GM23338 (cell line): ENCODE measurements around the gene AZU1. TPM values are rescaled to one million over a fixed set of nuclear protein-coding genes. Genes with fewer than 3 reads are reported as not detected.
"Not testable (repeated sequence)": the region's sequence is repeated elsewhere in the genome, so short reads cannot be mapped to it uniquely, and the experiment has no call there.

Experiments used
- ATAC-seq: fragments of 200-7000 bp; cut with Tn5 transposase; 3 replicates; pipeline ENCODE4 v1.9.1; 2020
- DNase-seq: peaks from one replicate; pipeline ENCODE4 v3.0.0-alpha.2; 2015; ENCODE audit warnings: low spot score
- H2AFZ ChIP-seq: fragments of 200-600 bp; sonication (generic); 2 replicates; pipeline ENCODE4 v1.8.0; 2016; ENCODE audit warnings: antibody characterized with exemption, mild to moderate bottlenecking, moderate library complexity
- H3F3A ChIP-seq: fragments of 200-600 bp; sonication (generic); replicated peaks from 2 replicates; pipeline ENCODE4 v1.8.0; 2017; ENCODE audit warnings: antibody characterized with exemption, mixed run types, low read depth
- H3K27ac ChIP-seq: fragments of 200-600 bp; sonication (generic); 2 replicates; pipeline ENCODE4 v1.6.1; 2016; ENCODE audit warnings: low read depth
- H3K27me3 ChIP-seq: fragments of 200-600 bp; sonication (generic); 2 replicates; pipeline ENCODE4 v1.8.0; 2016; ENCODE audit warnings: mild to moderate bottlenecking, mixed run types, moderate library complexity; ENCODE audit not compliant: insufficient read depth
- H3K36me3 ChIP-seq: fragments of 200-600 bp; sonication (generic); 2 replicates; pipeline ENCODE4 v1.8.0; 2016; ENCODE audit warnings: mild to moderate bottlenecking; ENCODE audit not compliant: insufficient read depth
- H3K4me1 ChIP-seq: fragments of 200-600 bp; sonication (generic); 2 replicates; pipeline ENCODE4 v1.8.0; 2016; ENCODE audit warnings: mild to moderate bottlenecking, moderate library complexity; ENCODE audit not compliant: insufficient read depth
- H3K4me2 ChIP-seq: fragments of 200-600 bp; sonication (generic); 2 replicates; pipeline ENCODE4 v1.7.1; 2017; ENCODE audit warnings: mixed run types
- H3K4me3 ChIP-seq: fragments of 200-600 bp; sonication (generic); 2 replicates; pipeline ENCODE4 v1.6.1; 2016; ENCODE audit warnings: mixed run types
- H3K79me2 ChIP-seq: fragments of 200-600 bp; sonication (generic); replicated peaks from 2 replicates; pipeline ENCODE4 v1.8.0; 2017; ENCODE audit warnings: mild to moderate bottlenecking; ENCODE audit not compliant: insufficient read depth
- H3K9me2 ChIP-seq: fragments of 200-600 bp; sonication (generic); 2 replicates; pipeline ENCODE4 v1.8.0; 2017; ENCODE audit not compliant: insufficient read depth
- H4K20me1 ChIP-seq: fragments of 200-600 bp; sonication (generic); replicated peaks from 2 replicates; pipeline ENCODE4 v1.8.0; 2017; ENCODE audit warnings: mild to moderate bottlenecking; ENCODE audit not compliant: insufficient read depth
- H3K27ac Mint-ChIP-seq: 2 replicates; pipeline ENCODE4 v1.8.0; 2020; ENCODE audit warnings: inconsistent platforms, mild to moderate bottlenecking, moderate library complexity, mixed read lengths
- H3K27me3 Mint-ChIP-seq: 3 replicates; pipeline ENCODE4 v1.8.0; 2022; ENCODE audit warnings: low read depth, mild to moderate bottlenecking, moderate library complexity, mixed read lengths, inconsistent platforms; ENCODE audit not compliant: insufficient read depth, poor library complexity
- H3K36me3 Mint-ChIP-seq: 3 replicates; pipeline ENCODE4 v1.8.0; 2021; ENCODE audit warnings: low read depth, mild to moderate bottlenecking, inconsistent platforms, moderate library complexity, mixed read lengths
- H3K4me1 Mint-ChIP-seq: 3 replicates; pipeline ENCODE4 v1.8.0; 2020; ENCODE audit warnings: mild to moderate bottlenecking, inconsistent platforms, mixed read lengths
- H3K4me3 Mint-ChIP-seq: 3 replicates; pipeline ENCODE4 v1.8.0; 2021; ENCODE audit warnings: moderate library complexity, mild to moderate bottlenecking, inconsistent platforms, mixed read lengths
- H3K9me3 Mint-ChIP-seq: 3 replicates; pipeline ENCODE4 v1.8.0; 2020; ENCODE audit warnings: moderate library complexity, mild to moderate bottlenecking, inconsistent platforms, mixed read lengths
- EZH2 ChIP-seq: fragments of 200-600 bp; sonication (generic); IDR thresholded peaks from one replicate; pipeline ENCODE4 v1.8.0; 2017; ENCODE audit warnings: antibody characterized with exemption, mild to moderate bottlenecking, low read depth; ENCODE audit not compliant: unreplicated experiment
- EZH2phosphoT487 ChIP-seq: fragments of 200-600 bp; sonication (generic); IDR thresholded peaks from one replicate; pipeline ENCODE4 v1.8.1; 2018; ENCODE audit warnings: antibody characterized with exemption; ENCODE audit not compliant: unreplicated experiment
- JUNB ChIP-seq: IDR thresholded peaks from one replicate; pipeline ENCODE4 v1.6.1; 2016; ENCODE audit warnings: antibody characterized with exemption; ENCODE audit not compliant: unreplicated experiment
- REST ChIP-seq: IDR thresholded peaks from one replicate; pipeline ENCODE4 v1.6.1; 2018; ENCODE audit warnings: antibody characterized with exemption; ENCODE audit not compliant: unreplicated experiment
- STAT1 ChIP-seq: IDR thresholded peaks from one replicate; pipeline ENCODE4 v1.6.1; 2016; ENCODE audit warnings: antibody characterized with exemption; ENCODE audit not compliant: unreplicated experiment
- ZNF331 ChIP-seq: fragments of 250-450 bp; sonication (Bioruptor Pico); IDR thresholded peaks from 2 replicates; pipeline ENCODE4 v1.5.0; 2020; ENCODE audit warnings: low read depth, mild to moderate bottlenecking, moderate library complexity
- ZNF462 ChIP-seq: fragments of 250-450 bp; sonication (Bioruptor Pico); IDR thresholded peaks from 2 replicates; pipeline ENCODE4 v1.5.0; 2020; ENCODE audit warnings: mild to moderate bottlenecking, moderate library complexity
- polyA plus RNA-seq: library from polyadenylated mRNA; unstranded; fragments of >200 nt; fragmentation: Nextera tagmentation; extraction: Ambion mirVana; gene quantifications from 2 replicates; pipeline ENCODE4 v1.2.1, GENCODE V29; 2016
- total RNA-seq: library from RNA; depleted of rRNA; stranded (reverse); fragments of >200 nt; shearing (Covaris generic); gene quantifications from 2 replicates; pipeline ENCODE4 v1.2.3, GENCODE V29; 2014

AZU1 gene
- total and polyA plus RNA-seq, 2 experiments from 2014 or later, result 0.78 to 1.4 TPM

GRCh38 chr19:840519-841206, 13.0 kb downstream of the AZU1 start, which contains the start of gene PRTN3 (continued):
- TF ChIP-seq ZNF462 (CRISPR knock-in tag), result no peak
- TF ChIP-seq ZNF331 (CRISPR knock-in tag), result no peak
- TF ChIP-seq EZH2phosphoT487, result no peak
- no peak for TF ChIP-seq STAT1
- no peak for TF ChIP-seq JUNB
- TF ChIP-seq REST, result no peak
- TF ChIP-seq EZH2, result no peak

- not testable (repeated sequence) for H3K79me2 ChIP-seq, H3F3A ChIP-seq, H3K9me3 Mint-ChIP-seq, H4K20me1 ChIP-seq, H3K4me1 Mint-ChIP-seq, H3K27ac Mint-ChIP-seq, DNase-seq, H3K4me1 ChIP-seq, H3K36me3 ChIP-seq, H2AFZ ChIP-seq, H3K27ac ChIP-seq, H3K9me2 ChIP-seq, ATAC-seq, H3K36me3 Mint-ChIP-seq
- Histone ChIP-seq H3K27me3 (peaks cover 27% of the 10 kb centered on the region), H3K4me2 (peak overlapping the region; percentile 65; the same call in 1 of the 2 replicates), H3K4me3 (peak overlapping the region; percentile 49; the same call in 1 of the 2 replicates)
- peak overlapping the region; percentile 40; the same call in 1 of the 3 replicates for H3K4me3 Mint-ChIP-seq
- peaks cover 31% of the 10 kb centered on the region for H3K27me3 Mint-ChIP-seq
Measured at GRCh38 chr19:842802-843179, 15.2 kb downstream of the AZU1 start.
